H1 (cell line): ENCODE data around the gene PTPRE. TPM values are rescaled to one million over a fixed set of nuclear protein-coding genes. Genes with fewer than 3 reads are reported as not detected.

Source experiments
- EP300 ChIP-seq, 2 experiments: IDR thresholded peaks; 1 replicate in 1 of 2; 2 replicates in 1 of 2; pipeline ENCODE4 v1.6.1; 2011 to 2012; ENCODE audit warnings: low read depth in 2 of 2, low read length in 2 of 2, mild to moderate bottlenecking in 2 of 2, borderline replicate concordance in 1 of 2, inconsistent platforms in 1 of 2, moderate library complexity in 1 of 2
- polyA plus RNA-seq, 7 experiments: library from polyadenylated mRNA; depleted of rRNA in 3 of 7; stranded (reverse) in 5 of 7; unstranded in 2 of 7; fragments of >200 nt in 5 of 7; fragments of 200-250 nt in 2 of 7; gene quantifications; 1 replicate in 5 of 7; 2 replicates in 1 of 7; 4 replicates in 1 of 7; pipeline versions ENCODE4 v1.2.1 to v1.2.3, GENCODE V29; 2011 to 2013; ENCODE audit warnings: missing spikeins in 2 of 7, mixed read lengths in 2 of 7
- total RNA-seq: library from RNA; stranded (reverse); fragmentation: NEBNext Ultra II Directional; extraction: Animal tissue kit (Norgen Biotek cat#: 25700); gene quantifications from 2 replicates; pipeline ENCODE4 v1.2.1, GENCODE V29; 2021

Gene PTPRE
- total and polyA plus RNA-seq, 2 of the 8 experiments (the other 6 are each of a cell fraction or from before 2014, with no cell fraction given), result 0.33 to 0.54 TPM

DNA sequence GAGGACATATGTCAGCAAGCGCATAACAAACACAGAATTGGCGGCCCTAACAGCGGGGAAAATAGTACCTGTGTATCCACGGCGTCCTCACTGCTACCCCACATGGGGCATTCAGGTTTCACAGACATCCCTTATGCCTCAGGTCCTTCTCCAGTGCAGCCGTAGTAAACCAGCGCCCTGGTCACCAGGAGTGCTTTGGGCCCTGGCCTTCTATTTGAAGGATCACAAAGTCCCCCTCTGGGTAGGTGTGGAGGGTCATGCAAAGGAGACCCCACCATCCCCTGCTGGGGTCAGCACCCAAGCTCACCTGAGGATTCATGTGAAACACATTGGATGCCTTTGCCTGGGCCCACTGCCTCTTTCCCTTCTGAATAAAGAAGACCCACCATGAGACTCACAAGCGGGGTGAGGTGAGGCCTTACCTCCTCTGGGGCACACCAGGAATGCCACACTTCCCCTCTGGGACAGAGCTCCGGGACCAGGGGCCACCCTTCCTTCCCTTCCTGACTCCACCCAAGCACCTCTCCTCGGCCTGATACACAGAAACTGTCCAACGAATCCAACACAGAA lies 32.9 kb upstream of the PTPRE start (continued):
- TF ChIP-seq EP300 (IDR thresholded peaks at IDR 0.05; ENCODE audit: borderline replicate concordance in 1 of 2, low read depth in 2 of 2, low read length in 2 of 2), result no peak
